Stimulated activated CD4-positive, alpha-beta T cell treated with anti-CD3 and anti-CD28 coated beads, Interleukin-2, amount 100 ng/mL, for 24 hours (primary cell): ENCODE measurements around the gene CACNA1D.
"Not testable (repeated sequence)": the region's sequence is repeated elsewhere in the genome, so short reads cannot be mapped to it uniquely, and the experiment has no call there.

ENCODE experiments used
- DNase-seq, 2 donors: peaks; one replicate each; pipeline ENCODE4 v3.0.0-alpha.2; 2020

Gene CACNA1D

DNA sequence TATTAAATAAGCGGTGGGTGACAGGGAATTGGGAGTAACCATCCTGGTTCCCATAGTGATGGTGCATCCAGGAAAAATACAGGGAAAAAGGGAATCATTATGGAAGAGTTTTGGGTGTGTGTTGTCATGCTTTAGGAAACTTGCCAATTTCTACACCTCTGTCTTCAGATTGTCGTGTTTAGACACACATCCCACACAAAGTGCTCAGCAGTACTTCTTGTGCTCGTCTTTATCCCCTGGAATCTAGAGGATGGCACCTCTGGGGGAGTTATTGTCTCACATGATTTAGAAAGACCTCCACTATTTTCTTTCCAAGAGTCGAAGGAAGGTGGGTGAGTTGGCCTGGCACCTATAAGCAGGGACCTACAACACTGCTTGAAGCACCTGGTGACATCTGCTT, 35.8 kb downstream of the CACNA1D start:
- DNase-seq = no peak

DNA sequence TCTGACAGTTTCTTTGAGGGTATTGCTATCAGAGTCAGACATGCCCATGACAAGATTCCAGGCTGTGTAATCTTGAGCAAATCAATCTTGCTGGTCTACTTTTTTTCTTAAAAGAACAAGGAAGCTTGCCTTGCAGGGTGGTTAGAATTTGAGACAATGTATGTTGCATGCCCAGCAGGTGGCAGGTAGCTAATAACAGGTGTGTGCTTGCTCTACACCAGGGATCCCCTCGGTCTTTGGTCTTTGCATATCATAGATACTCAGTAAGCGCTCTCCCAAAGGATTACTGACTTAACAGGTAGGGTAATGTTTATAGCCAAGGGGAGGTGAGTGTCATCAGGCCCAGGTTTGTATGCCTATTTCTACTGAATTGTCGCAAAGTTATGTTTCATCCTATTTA, 37.3 kb downstream of the CACNA1D start:
- DNase-seq = no peak

DNA sequence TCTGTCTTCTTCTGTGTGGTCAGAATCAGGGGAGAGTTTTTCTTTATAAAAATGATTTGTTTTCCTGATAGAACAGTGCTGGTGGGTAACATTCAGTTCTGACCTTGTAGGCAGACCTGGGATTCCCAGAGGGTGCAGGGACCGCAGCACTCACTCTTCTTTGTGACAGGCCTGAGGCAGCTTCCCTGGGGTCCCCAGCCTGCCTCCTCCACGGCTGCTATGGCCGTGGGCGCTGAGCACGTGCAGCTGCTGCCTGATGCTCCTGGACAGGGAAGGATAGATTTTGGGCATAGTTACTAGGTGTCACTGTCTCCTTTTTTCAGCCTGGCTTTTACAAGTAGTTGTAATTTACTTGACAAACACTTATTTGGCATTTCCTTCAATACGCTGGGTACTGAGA, 39.1 kb downstream of the CACNA1D start:
- DNase-seq = no peak

DNA sequence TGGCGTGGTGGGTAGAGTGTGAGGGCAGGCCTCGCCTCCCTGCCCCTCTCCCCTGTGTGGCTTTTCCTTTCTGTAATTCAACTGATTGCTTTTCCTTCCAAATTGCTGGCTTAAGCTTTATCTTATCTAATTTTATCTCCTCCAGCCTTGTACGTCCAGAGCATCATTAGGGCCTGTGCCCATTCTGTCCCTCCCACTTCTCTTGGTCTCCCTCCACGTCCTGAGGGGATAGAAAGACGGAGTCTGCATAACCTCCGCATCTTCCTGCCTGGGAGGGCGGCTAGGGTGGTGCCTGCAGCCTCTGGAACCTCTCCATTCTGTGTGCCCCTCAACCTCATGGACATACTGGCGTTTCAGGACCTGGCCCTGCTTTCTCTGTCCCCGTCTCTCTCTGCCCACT, 39.8 kb downstream of the CACNA1D start:
- no peak for DNase-seq

DNA sequence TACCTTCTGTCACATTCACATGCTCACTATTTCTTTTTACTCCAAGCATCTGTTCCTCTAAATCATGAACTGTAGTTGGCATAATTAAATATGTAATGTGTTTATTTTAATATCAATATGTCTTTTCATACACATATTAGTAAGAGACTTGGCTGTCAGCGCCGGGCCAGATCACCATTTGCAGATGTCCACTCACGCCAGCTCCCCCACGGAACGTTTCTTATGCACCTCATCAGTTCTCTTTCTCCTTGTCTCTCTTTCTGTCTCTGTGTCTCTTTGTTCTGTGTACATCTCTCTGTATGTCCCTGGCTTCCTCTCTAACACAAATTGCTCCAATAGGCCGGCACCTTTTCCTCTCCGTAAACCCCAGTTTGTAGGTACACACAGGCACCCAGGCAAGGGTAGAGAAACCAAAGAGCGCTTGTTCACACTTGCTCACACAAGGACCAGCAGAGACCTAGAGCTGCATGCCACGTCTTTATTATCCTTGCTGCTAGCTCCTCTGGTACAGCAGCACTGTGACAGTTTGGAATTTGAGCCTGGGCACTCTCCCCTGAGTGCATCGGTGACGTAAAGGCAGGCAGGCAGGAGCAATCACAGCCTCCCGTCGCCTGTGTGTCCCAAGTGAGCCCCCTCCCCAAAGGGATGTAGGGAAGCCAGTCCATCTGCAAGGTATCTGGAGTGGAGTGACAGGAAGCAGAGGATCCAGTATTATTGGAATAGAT, 40.4 kb downstream of the CACNA1D start:
- DNase-seq = no peak

DNA sequence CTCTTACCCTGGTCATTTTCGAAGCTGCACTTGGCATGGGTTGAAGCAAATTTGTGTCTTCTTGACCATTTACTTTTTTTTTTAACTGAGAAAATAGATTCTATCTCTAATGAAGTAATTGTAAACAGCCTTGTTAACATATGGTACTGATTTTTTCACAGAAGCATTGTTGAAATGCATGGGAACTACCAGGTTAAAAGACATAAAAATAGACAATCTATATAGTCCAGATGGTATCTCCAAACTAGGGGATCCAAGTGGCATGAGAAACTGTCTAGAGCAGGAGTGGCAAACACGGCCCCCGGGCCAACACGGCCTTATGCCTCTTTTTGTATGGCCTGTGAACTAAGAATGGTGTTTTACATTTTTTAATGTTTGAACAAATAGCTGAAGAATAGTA, 41.9 kb downstream of the CACNA1D start:
- no peak for DNase-seq

DNA sequence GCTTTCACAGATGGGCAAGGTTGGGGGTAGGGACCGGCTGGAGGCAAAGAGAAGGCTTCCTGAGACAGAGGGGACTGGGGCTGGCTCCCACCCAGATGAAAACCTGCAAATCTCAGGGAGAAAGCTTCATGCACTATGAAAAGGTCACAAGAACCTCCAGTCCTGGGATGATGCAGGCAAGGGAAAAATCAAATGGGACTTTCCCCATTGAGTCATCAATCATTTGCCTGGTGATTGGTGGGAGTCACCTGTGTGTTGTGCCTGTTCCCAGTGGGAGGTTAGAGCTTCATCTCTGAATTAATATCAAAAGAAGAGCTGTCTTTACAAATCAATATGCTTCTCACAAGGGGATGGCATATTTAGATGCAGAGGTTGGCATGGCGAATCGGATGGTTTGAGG, 49.9 kb downstream of the CACNA1D start:
- no peak for DNase-seq

DNA sequence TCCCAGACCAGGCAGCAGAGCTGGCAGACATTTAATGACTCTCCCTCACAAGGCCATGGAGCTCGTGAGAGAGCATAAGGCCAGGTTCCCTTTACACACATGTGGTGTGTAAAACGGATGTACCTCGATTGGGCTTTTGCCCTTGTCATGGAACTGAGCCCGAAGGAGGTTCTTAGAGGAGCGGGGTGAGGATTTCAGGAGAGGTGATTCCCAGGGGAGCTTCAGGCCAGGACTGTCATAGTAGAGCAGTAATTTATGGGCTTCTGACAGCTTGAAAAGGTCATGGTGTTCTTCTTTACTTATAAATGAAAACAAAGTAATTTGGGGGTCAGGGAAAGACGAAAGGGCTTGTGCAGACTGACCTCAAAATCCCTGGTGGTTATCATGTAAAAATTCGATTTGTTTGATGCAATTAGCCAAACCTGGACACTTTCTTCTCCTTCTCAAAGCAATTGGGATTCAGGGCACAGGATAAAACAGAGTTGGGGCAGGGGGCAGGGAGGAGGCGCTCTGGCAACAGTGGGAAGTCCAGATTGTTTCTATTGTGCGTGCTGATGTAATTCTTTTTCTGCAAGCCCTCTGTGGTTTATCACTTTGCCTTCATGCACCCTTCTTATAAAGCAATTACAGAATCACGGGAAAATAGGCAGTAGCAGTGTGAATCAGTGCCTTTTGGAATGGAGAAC, 51.0 kb downstream of the CACNA1D start:
- no peak for DNase-seq

DNA sequence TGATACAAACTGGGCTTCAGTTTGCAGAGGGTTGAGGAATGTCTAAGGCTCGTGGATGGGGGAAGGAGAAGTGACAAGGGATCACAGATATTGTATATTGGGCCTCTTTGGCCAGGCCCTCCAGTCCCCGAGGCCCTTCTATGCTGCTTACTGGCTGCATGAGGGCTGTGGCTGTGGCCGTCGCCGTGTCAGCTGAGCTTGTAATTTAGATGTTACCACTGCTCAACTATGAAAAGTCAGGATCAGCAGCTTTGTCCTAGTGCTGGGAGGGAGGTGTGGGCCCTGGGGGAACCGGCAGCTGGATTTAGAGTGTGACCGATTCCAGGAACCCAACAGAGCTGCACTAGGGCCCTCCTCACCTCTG, 51.6 kb downstream of the CACNA1D start:
- DNase-seq = no peak

DNA sequence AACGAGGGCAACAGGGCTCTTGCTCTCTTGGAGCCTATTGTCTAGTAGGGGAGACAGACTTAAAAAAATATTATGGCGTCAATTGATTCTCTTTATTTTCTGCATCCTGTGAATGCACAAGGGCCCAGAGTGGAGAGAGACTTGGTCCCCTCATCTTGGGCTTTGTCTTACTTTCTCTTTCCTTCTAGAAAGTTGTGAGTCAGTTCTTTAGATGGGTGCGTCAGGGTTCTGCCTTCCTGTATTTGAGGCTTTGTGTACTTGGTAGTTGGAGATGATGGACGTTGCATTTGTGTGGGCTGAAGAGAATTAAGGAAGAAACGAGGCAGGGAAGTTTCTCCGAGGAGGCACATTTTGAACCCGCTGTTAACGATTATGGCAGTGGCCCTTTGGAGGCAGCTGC, 52.9 kb downstream of the CACNA1D start:
- no peak for DNase-seq

DNA sequence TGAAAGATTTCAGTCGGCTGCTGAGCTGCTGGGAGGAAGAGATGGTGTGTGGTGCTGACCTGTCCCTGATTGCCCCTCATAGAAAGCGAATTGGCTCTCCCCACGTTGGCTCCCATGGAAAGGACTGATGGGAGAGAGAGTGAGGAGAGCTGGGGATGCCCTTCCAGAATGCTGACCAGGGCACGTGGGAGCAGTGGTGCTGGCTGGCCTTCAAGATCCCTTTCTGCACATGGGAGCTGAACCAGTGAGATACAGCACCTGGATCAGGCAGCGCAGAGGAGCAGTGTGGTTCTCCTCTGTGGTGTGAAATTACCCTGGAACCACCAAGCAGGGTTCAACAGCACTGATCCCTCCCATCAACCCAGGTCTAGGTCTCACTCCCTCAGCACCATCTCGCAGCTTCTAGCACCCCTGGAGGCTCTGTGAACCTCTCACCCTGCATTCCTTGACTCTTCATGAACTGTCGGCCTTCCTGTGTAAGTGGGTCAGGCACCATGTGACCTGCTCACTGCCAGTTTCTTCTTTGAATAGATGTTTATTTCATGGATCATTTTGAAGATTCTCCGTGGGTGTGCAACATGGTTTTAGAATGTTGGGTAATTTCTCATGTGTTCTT, 55.7 kb downstream of the CACNA1D start:
- DNase-seq = no peak

DNA sequence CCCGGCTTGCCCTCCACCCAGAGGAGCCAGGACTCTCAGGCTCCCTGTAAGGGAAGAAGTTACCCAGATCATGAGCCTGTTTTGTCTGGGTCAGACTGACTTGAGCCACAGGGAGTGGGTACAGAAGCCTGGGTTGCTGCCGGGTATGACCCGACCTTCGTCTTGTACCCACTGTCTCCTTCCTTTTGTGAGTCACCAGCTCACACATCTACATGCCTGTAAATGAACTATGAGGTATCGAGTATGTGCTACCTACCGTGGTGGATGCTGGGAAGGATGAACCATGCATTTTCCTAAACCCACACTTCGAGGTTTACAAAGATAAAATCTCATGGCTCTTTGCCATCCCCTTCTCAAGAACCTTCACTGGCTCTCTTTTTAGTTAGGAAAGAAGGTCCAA, 56.9 kb downstream of the CACNA1D start:
- no peak for DNase-seq

DNA sequence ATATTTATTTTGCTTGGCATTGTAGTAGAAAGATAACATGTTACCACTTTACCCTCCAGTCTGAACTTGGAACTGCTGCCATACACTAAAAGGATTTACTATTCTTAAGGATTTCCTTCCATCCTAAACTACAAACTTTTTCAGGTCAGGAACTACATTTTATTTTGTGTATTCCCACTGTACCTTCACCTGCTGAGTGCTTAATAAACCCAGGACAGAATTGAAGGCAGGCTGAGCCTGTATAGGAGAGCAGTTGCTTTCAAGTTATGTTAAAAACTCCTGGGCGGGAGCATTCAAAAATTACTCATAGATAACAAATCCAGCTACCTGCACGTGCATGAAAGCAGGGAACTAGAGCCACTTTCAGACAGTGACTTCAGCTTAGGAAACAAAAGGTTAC, 58.3 kb downstream of the CACNA1D start:
- no peak for DNase-seq

DNA sequence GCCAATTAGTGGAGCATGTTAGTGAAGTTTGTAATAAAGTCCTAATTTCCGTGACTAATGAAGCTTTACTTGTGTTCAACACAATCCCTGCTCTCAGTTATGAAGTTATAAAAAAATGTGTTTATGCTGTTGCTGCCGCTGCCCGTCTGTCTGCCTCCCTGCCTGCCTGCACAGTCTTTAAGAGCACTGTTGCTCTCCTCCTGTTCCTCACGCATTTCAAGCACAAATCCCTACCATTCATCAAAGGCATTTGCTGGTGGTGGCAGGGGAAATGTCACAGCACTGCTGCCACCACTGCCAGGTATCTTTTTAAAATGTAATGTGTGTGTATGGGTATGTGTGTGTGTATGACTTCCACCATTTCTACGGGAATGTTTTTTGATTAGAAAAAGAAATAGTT, 58.8 kb downstream of the CACNA1D start:
- DNase-seq = no peak

DNA sequence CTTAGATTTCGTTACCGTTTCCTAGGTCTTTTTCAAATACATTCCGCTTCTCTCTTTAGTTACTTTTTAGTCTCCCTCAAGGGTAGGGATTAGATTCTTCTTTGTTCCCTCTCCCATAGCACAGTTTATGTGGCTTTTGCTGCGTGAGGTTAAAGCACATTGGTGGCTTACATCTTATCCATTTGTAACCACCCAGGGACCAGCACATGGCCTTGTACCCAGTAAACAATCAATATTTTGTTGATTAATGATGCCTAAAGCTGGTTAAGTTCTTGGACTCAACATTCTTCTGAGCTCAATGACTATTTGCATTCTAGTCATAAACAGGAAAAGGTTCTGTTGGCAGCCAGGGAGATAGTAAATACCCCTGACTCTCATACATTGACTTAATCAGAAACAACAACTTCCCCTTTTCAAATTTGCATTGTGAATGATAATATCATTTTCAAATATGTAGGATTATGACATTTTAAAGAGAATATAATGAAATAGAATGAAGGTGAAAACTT, 60.2 kb downstream of the CACNA1D start:
- no peak for DNase-seq

DNA sequence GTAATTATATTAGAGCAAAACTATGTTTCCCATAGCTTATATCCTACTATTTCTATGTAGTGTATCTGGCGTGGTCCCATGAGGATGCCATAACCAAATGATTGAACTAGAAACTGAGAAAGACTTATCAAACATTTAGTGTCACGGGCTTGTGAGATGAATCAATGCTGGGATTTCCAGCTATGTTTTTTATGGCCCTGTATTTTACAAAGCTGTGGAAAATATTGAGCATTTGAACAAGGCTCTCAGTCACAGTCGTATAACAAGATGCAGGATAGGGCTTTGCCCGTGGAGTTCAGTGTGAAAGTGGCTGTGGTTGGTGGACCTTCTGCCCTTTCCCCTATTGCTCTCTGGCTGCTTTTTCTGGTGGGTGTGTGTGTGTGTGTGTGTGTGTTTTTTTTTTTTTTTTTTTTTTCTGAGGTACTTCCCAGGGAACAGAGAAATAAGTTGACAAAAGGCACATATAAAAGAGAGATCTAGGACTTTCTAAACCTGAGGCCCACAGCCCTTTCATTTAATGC, 60.7 kb downstream of the CACNA1D start:
- DNase-seq = peak; percentile 31 to 40

DNA sequence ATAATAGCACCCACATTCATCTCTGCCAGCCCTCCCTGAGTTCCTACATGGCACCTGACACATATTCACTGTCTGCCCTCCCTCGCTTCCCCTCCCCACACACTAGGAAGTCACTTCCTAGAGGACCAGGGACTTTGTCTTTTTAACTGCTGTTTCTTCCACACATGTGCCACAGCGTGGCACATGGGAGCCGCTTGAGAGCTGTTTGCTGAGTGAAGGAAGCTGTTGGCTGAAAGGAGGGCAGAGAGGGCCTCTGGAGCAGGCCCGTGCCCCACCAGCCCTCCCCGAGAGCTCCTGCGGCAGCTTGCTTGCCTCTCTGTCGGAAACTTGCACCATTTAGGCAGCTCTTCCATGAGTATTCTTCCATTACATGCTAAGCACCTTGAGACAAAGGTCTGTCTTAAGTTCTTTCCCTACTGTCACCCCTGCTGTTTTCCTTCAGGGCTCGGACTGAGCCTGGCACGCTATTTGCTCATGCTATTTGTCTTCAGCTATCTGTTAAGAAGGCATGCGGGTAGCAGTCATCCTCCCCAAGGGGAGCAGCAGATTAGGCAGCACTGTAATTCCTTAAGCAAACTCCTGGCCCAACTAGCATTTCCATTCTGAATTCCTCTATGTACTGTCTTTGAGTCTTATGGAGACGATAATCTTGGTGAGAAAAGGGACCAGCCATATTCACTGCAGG, 72.2 kb downstream of the CACNA1D start:
- no peak for DNase-seq

DNA sequence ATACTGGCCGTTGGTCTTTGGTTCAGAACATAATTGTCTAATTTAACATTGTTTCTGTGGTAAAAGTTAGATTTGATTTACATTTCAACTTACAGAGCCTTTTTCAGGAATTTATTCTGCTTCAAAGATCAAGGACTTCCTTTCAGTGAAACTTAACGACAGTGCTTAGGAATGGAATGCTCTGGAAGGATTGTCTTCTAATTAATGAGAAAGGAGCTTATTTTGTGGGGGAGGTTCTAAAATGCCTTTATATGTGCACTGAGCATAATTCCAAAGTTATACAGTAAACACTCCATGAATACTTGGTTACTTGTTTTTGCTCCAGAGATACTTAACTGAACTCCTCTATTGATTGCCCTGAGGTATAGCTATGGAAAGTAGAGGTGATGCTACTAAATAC, 75.7 kb downstream of the CACNA1D start:
- DNase-seq = no peak

DNA sequence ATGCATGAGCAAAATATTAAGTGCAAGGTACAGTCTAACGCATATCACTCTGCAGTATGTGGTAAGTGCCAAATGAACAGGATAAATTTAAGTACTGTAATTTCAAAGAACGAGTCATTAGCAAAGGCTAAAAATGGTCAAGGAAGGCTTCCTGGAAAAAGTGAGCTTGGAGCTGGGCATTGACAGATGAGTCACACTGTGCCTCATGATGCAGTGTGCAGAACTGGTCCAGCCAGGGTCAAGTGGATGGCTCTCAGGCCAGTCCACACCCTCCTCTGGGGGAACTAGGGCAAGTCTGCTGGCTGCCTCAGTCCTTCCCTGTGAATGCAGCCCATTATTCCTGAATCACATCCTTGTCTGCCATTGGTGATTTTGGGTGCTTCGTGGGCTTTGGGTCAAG, 76.3 kb downstream of the CACNA1D start:
- DNase-seq = no peak

DNA sequence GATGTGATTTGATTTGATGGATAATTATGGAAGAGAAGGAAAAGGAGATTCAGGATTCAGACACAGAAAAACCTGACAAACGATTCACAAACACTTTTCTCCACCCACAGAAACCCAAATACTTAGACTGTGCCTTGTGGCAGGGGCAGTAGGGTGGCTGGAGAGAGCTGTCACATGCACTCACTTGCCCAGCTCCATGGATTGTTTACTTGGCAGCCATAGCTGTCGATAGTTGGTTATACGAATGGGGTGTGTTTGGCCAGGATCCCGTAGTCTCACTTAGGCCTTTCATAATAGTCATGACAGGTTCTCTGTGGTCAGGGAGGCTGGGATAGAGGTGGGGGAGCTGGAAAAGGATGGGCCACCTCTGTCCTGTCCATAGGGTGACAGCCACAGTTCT, 76.9 kb downstream of the CACNA1D start:
- DNase-seq = no peak

DNA sequence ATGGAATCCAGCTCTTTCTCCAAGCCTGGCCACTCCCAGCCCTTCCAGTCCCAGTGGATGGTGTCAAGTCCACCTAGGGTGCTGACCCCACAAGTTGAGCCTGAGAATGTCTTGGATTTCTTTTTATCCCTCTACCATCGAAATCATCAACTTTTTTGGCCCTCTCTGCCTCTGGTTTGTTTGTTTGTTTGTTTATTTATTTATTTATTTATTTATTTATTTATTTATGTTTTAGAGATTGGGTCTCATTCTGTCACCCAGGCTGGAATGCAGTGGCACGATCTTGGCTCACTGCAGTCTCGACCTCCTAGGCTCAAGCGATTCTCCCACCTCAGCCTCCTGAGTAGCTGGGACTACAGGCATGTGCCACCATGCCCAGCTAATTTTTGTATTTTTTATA, 77.8 kb downstream of the CACNA1D start:
- not testable (repeated sequence) for DNase-seq

DNA sequence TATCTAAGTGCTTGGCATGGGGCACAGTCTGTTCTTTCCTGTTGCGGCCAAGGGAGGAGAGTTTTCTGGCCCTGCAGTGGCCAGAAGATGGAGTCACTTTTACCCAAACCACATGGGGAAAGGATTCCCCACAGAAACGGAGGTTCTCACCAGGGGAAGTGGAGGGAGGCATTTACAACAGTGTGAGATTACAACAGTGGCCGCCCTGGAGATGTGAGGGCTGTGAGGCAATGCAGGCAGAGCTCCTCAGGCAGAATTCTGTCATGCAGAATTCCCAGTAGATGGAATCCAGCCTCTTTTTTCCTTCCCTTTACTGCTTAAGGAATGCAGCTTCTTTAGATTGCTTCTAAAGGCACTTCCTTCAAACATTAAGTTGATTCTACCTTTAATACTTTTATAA, 83.1 kb downstream of the CACNA1D start:
- DNase-seq = no peak

DNA sequence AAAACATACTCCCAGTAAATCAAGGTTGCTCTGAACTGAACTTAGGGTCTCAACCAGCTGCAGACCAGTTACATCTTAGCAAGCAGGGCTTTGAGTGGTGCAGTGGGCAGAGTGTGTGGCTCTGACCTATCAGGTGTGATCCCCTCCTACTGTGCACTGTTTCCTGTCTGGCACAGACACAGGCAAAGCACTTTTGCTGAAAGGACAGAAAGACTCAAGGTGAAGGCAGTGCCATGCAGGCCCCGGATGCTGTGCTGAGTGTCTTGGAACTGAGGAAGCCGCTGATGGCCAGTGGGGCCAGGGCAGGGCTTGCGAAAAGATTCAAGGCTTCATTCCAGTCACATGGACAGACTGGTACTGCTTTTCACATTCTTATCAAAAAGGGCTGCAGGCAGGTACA, 85.2 kb downstream of the CACNA1D start:
- no peak for DNase-seq

DNA sequence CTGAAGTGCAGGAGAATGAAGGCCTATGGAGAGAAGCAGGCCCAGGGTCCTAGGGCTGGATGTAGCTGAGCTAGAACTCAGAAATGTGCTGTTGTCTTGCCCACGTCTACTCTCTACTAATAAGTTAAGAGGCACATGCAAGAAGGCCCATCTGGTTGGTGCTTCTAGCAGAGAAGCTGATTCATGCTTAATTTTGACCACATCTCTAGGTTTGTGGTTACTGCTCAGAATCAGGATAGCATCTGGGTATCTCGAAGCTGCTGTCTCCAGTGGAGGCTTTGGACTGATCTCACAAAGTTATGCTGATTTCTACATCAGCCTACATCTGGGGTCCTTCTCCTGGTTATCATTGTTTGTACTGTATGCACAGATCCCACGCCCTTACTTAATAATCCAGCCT, 87.3 kb downstream of the CACNA1D start:
- no peak for DNase-seq
